Glutamatergic neuron (in vitro differentiated cells): ENCODE measurements around the gene SPATA17. TPM values are rescaled to one million over a fixed set of nuclear protein-coding genes. Genes with fewer than 3 reads are reported as not detected.
A peak's percentile ranks its signal among the peaks of the same experiment; 100 is the strongest.
"Not testable (repeated sequence)": the region's sequence is repeated elsewhere in the genome, so short reads cannot be mapped to it uniquely, and the experiment has no call there.

ENCODE experiments used
- DNase-seq: peaks from one replicate; pipeline ENCODE4 v3.0.0; 2022
- H3K27ac Mint-ChIP-seq: one replicate; pipeline ENCODE4 v1.8.0; 2020; ENCODE audit warnings: mild to moderate bottlenecking, mixed read lengths, inconsistent platforms; ENCODE audit not compliant: unreplicated experiment
- H3K27me3 Mint-ChIP-seq: one replicate; pipeline ENCODE4 v1.8.0; 2020; ENCODE audit warnings: mild to moderate bottlenecking, moderate library complexity, mixed read lengths, inconsistent platforms; ENCODE audit not compliant: unreplicated experiment
- H3K36me3 Mint-ChIP-seq: one replicate; pipeline ENCODE4 v1.8.0; 2020; ENCODE audit warnings: mild to moderate bottlenecking, mixed read lengths, inconsistent platforms; ENCODE audit not compliant: unreplicated experiment
- H3K4me1 Mint-ChIP-seq: one replicate; pipeline ENCODE4 v1.8.0; 2020; ENCODE audit warnings: mild to moderate bottlenecking, low read depth, mixed read lengths, inconsistent platforms; ENCODE audit not compliant: unreplicated experiment
- H3K4me3 Mint-ChIP-seq: one replicate; pipeline ENCODE4 v1.8.0; 2020; ENCODE audit warnings: mild to moderate bottlenecking, mixed read lengths, inconsistent platforms; ENCODE audit not compliant: unreplicated experiment
- H3K9me3 Mint-ChIP-seq: one replicate; pipeline ENCODE4 v1.8.0; 2020; ENCODE audit warnings: mild to moderate bottlenecking, moderate library complexity, mixed read lengths, inconsistent platforms; ENCODE audit not compliant: unreplicated experiment
- long read RNA-seq: library from polyadenylated mRNA; unstranded; transcript quantifications from one replicate; pipeline ENCODE4 v2.0.0, GENCODE V29; 2020; ENCODE audit not compliant: unreplicated experiment
- total RNA-seq: library from RNA; stranded (reverse); fragmentation: NEBNext Ultra II Directional; extraction: Animal tissue kit (Norgen Biotek cat#: 25700); gene quantifications from one replicate; pipeline ENCODE4 v1.2.1, GENCODE V29; 2021; ENCODE audit not compliant: unreplicated experiment
- TF ChIP-seq, protein P1 (sequence below): fragments of 200-600 bp; sonication (generic); IDR thresholded peaks from one replicate; pipeline ENCODE4 v1.5.0; 2021; ENCODE audit not compliant: partially characterized antibody, unreplicated experiment

The SPATA17 gene
- 0.78 TPM for total RNA-seq
- long read RNA-seq, result 0 reads

GRCh38 chr1:217630711-217631591 is at the start of gene SPATA17, which contains the start of gene GPATCH2:
Gene SPATA17, plus strand, starts transcription at chr1:217631344. Its CDS starts 35 bp downstream, at chr1:217631379.
Gene GPATCH2, minus strand, starts transcription at chr1:217631090. Its CDS starts 119 bp downstream, at chr1:217630971.
- TF ChIP-seq, protein P1, sequence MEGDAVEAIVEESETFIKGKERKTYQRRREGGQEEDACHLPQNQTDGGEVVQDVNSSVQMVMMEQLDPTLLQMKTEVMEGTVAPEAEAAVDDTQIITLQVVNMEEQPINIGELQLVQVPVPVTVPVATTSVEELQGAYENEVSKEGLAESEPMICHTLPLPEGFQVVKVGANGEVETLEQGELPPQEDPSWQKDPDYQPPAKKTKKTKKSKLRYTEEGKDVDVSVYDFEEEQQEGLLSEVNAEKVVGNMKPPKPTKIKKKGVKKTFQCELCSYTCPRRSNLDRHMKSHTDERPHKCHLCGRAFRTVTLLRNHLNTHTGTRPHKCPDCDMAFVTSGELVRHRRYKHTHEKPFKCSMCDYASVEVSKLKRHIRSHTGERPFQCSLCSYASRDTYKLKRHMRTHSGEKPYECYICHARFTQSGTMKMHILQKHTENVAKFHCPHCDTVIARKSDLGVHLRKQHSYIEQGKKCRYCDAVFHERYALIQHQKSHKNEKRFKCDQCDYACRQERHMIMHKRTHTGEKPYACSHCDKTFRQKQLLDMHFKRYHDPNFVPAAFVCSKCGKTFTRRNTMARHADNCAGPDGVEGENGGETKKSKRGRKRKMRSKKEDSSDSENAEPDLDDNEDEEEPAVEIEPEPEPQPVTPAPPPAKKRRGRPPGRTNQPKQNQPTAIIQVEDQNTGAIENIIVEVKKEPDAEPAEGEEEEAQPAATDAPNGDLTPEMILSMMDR, result no peak
- no peaks in the 10 kb centered on the region for H3K27me3 Mint-ChIP-seq
- peak within 1 kb of the TSS; percentile 100 for H3K27ac Mint-ChIP-seq
- no peaks in the 10 kb centered on the region for H3K9me3 Mint-ChIP-seq
- H3K4me3 Mint-ChIP-seq, result peak within 1 kb of the TSS; percentile 97
- peaks cover 8% of the 10 kb centered on the region for H3K4me1 Mint-ChIP-seq
- H3K36me3 Mint-ChIP-seq, result no peaks in the 10 kb centered on the region
- DNase-seq, result peak; percentile 76

DNA sequence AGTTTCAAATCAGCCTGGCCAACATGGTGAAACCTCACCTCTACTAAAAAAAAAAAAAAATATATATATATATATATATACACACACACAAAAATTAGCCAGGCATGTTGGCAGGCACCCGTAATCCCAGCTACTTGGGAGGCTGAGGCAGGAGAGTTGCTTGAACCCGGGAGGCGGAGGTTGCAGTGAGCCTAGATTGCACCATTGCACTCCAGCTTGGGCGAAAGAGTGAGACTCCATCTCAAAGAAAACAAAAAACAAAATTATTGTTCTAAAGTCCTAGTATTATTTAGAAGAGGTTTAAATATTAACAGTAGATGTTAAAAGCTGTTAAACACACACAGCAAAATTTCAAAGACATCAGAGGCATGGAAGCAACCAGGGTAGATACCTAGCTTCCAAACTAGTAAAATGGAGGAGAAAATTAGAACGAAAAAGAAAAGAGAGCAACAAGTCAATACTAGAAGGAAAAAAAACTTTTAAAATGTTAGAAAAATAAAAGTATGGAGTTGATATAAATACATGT is 46.8 kb upstream of the SPATA17 start:
- not testable (repeated sequence) for H3K4me3 Mint-ChIP-seq, H3K9me3 Mint-ChIP-seq, DNase-seq, H3K36me3 Mint-ChIP-seq, H3K27ac Mint-ChIP-seq, H3K4me1 Mint-ChIP-seq, H3K27me3 Mint-ChIP-seq

- Mint-ChIP-seq H3K9me3 (no peaks in the 10 kb centered on the region), H3K27ac (no peak overlapping the region), H3K4me3 (no peak overlapping the region), H3K27me3 (no peaks in the 10 kb centered on the region), H3K4me1 (no peaks in the 10 kb centered on the region), H3K36me3 (no peaks in the 10 kb centered on the region)
- TF ChIP-seq, protein P1, result no peak
- DNase-seq, result no peak
Measured at GRCh38 chr1:217585577-217585976, 45.6 kb upstream of the SPATA17 start.

DNA sequence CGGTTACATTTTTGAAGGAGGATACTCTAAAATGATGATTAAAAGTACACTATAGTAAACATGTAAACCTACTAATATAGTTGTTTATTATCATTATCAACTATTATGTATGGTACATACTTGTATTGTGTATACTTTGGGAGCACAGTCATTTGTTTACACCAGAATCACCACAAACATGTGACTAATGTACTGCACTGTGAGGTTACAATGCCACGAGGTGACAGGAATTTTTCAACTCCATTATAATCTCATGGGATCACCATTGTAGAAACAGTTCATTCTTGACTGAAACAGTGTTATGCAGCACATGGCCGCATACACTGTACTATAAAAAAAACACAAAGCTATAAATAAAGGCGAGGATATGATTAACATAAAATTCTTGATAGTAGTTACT is 44.6 kb upstream of the SPATA17 start:
- TF ChIP-seq, protein P1, result no peak
- H3K4me1 Mint-ChIP-seq, result no peaks in the 10 kb centered on the region
- DNase-seq, result no peak
- no peak overlapping the region for H3K4me3 Mint-ChIP-seq
- no peaks in the 10 kb centered on the region for H3K36me3 Mint-ChIP-seq
- no peaks in the 10 kb centered on the region for H3K9me3 Mint-ChIP-seq
- no peak overlapping the region for H3K27ac Mint-ChIP-seq
- H3K27me3 Mint-ChIP-seq, result no peaks in the 10 kb centered on the region

DNA sequence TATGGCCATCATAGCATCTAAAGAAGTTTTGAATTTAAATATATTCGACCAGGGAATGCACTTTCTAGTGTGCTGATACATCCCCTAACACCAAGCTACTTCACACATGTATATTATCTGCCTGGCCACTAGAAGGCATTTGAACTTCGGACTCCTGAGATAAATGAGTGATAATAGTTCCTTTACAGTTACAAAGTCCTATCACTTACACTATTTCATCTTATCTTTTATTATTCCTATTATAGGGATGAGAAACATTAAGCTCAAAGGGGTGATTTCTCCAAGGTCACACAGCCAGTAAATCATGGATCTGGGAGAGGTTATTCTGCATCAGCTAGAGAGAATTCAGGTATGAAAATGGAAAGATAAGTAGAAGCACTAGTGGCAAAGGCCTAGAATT is 40.5 kb upstream of the SPATA17 start:
- no peak overlapping the region for H3K27ac Mint-ChIP-seq
- no peaks in the 10 kb centered on the region for H3K36me3 Mint-ChIP-seq
- no peaks in the 10 kb centered on the region for H3K9me3 Mint-ChIP-seq
- no peak for DNase-seq
- H3K4me1 Mint-ChIP-seq, result no peaks in the 10 kb centered on the region
- H3K27me3 Mint-ChIP-seq, result no peaks in the 10 kb centered on the region
- TF ChIP-seq, protein P1, result no peak
- no peak overlapping the region for H3K4me3 Mint-ChIP-seq
